B cell (primary cell): Measurements from ENCODE around the gene MID2. TPM values are rescaled to one million over a fixed set of nuclear protein-coding genes. Genes with fewer than 3 reads are reported as not detected.

Experiments used
- ATAC-seq: fragments of 200-7000 bp; cut with Tn5 transposase; one replicate; pipeline ENCODE4 v1.10.0; 2021; ENCODE audit warnings: low read depth, mild to moderate bottlenecking, moderate number of reproducible peaks, moderate library complexity
- CTCF ChIA-PET: fragments of 350-600 bp; sonication (Branson Sonifier 250); formaldehyde crosslinking; loops from one replicate; lab custom pipeline; 2021; ENCODE audit warnings: antibody characterized with exemption, inconsistent platforms; lab: Charles Lee
- POLR2A ChIA-PET: fragments of 350-600 bp; sonication (Branson Sonifier 250); formaldehyde crosslinking; loops from one replicate; lab custom pipeline; 2021; ENCODE audit warnings: antibody characterized with exemption; lab: Charles Lee
- DNase-seq: peaks from one replicate; pipeline ENCODE4 v3.0.0; 2013
- H2AFZ ChIP-seq: 2 replicates; pipeline ENCODE4 v1.6.1; 2012; ENCODE audit warnings: mild to moderate bottlenecking, low read depth, low read length; ENCODE audit not compliant: insufficient read depth, poor library complexity, severe bottlenecking
- H3K27ac ChIP-seq, 2 donors: 1 replicate in 1 of 2; 2 replicates in 1 of 2; pipeline ENCODE4 v1.5.1; 2012 to 2013; ENCODE audit warnings: low read length in 2 of 2, mild to moderate bottlenecking in 2 of 2, moderate library complexity in 1 of 2
- H3K27me3 ChIP-seq, 4 experiments: fragments of 200-600 bp in 1 of 4; sonication (generic) in 1 of 4; replicated peaks in 1 of 4; 1 replicate in 2 of 4; 2 replicates in 2 of 4; pipeline versions ENCODE4 v1.6.1 to v1.7.0; 2013 to 2016; ENCODE audit warnings: low read length in 3 of 4, mild to moderate bottlenecking in 2 of 4, mixed read lengths in 1 of 4, moderate library complexity in 1 of 4; ENCODE audit not compliant: insufficient read depth in 4 of 4, control insufficient read depth in 3 of 4; ENCODE audit errors: control extremely low read depth in 1 of 4
- H3K36me3 ChIP-seq, 2 experiments: replicated peaks in 1 of 2; 1 replicate in 1 of 2; 2 replicates in 1 of 2; pipeline versions ENCODE4 v1.6.1 to v1.7.1; 2013; ENCODE audit warnings: low read length in 1 of 2; ENCODE audit not compliant: insufficient read depth in 2 of 2, control insufficient read depth in 1 of 2; ENCODE audit errors: control extremely low read depth in 1 of 2, extremely low read depth in 1 of 2
- H3K4me1 ChIP-seq, 2 donors: fragments of 200-600 bp in 1 of 2; sonication (generic) in 1 of 2; 1 replicate in 1 of 2; 2 replicates in 1 of 2; pipeline versions ENCODE4 v1.5.1 to v1.6.1; 2013 to 2017; ENCODE audit warnings: low read length in 2 of 2; ENCODE audit not compliant: control insufficient read depth in 2 of 2, insufficient read depth in 2 of 2
- H3K4me2 ChIP-seq: replicated peaks from 2 replicates; pipeline ENCODE3; 2012; ENCODE audit warnings: mild to moderate bottlenecking, low read depth, low read length; ENCODE audit not compliant: poor library complexity, severe bottlenecking
- H3K4me3 ChIP-seq, 5 experiments: fragments of 200-600 bp in 1 of 5; sonication (generic) in 1 of 5; 1 replicate in 3 of 5; 2 replicates in 2 of 5; pipeline versions ENCODE4 v1.5.1 to v1.7.0; 2011 to 2016; ENCODE audit warnings: low read length in 4 of 5, mild to moderate bottlenecking in 4 of 5, low read depth in 2 of 5, control low read depth in 1 of 5, moderate library complexity in 1 of 5; ENCODE audit not compliant: insufficient read depth in 1 of 5; ENCODE audit errors: control extremely low read depth in 1 of 5, extremely low read depth in 1 of 5
- H3K79me2 ChIP-seq: fragments of 200-600 bp; sonication (generic); one replicate; pipeline ENCODE4 v1.6.0; 2016; ENCODE audit warnings: low read length; ENCODE audit not compliant: control insufficient read depth, insufficient read depth
- H3K9ac ChIP-seq: fragments of 200-600 bp; sonication (generic); 2 replicates; pipeline ENCODE4 v1.6.1; 2017; ENCODE audit warnings: mild to moderate bottlenecking, low read length, moderate library complexity
- H3K9me3 ChIP-seq, 3 donors: one replicate each; pipeline versions ENCODE4 v1.6.1 to v1.7.1; 2013; ENCODE audit warnings: low read length in 2 of 3; ENCODE audit not compliant: control insufficient read depth in 2 of 3, insufficient read depth in 1 of 3; ENCODE audit errors: control extremely low read depth in 1 of 3
- H4K20me1 ChIP-seq: 2 replicates; pipeline ENCODE4 v1.6.0; 2012; ENCODE audit warnings: mild to moderate bottlenecking, low read length; ENCODE audit not compliant: insufficient read depth, control insufficient read depth, poor library complexity, severe bottlenecking
- H3K27ac Mint-ChIP-seq: one replicate; pipeline ENCODE4 v1.8.0; 2021; ENCODE audit warnings: mixed read lengths
- H3K27me3 Mint-ChIP-seq: one replicate; pipeline ENCODE4 v1.8.0; 2021; ENCODE audit warnings: mixed read lengths
- H3K4me1 Mint-ChIP-seq: one replicate; pipeline ENCODE4 v1.8.0; 2021; ENCODE audit warnings: mixed read lengths
- H3K4me3 Mint-ChIP-seq: one replicate; pipeline ENCODE4 v1.8.0; 2021; ENCODE audit warnings: mixed read lengths
- H3K9me3 Mint-ChIP-seq: one replicate; pipeline ENCODE4 v1.8.0; 2022; ENCODE audit warnings: mixed read lengths; ENCODE audit not compliant: insufficient read depth
- EZH2 ChIP-seq: IDR thresholded peaks from 2 replicates; pipeline ENCODE4 v1.6.1; 2012; ENCODE audit warnings: borderline replicate concordance, low read depth, mild to moderate bottlenecking, moderate library complexity, low read length; ENCODE audit not compliant: insufficient read depth, poor library complexity, severe bottlenecking
- WGBS: methylation state at CpG from one replicate; pipeline ENCODE4 v1.1.5; 2013; ENCODE audit warnings: missing lambda C conversion rate; ENCODE audit not compliant: insufficient coverage; 5-methylcytosine and 5-hydroxymethylcytosine counted together
- intact Hi-C: fragments of 100-400 bp; cut with micrococcal nuclease; formaldehyde crosslinking; loops from one replicate; pipeline ENCODE4 v1.10.0; 2022
- polyA plus RNA-seq: library from polyadenylated mRNA; depleted of rRNA; stranded (reverse); fragments of >200 nt; gene quantifications from 2 replicates; pipeline ENCODE4 v1.2.3, GENCODE V29; 2012
- total RNA-seq, 2 donors: library from RNA; stranded (reverse); fragments of 120-200 nt in 1 of 2; gene quantifications; 1 replicate in 1 of 2; 2 replicates in 1 of 2; pipeline versions ENCODE4 v1.2.3 to v1.2.4, GENCODE V29; 2013 to 2022
- TF ChIP-seq, protein P1 (sequence below): fragments of 200-600 bp; IDR thresholded peaks from one replicate; pipeline ENCODE4 v1.8.0; 2022; ENCODE audit warnings: antibody characterized with exemption, mild to moderate bottlenecking

Gene MID2
- total and polyA plus RNA-seq, 2 donors (not counting 1 experiment from before 2014, with no cell fraction given), result 1.7 to 5.8 TPM

DNA sequence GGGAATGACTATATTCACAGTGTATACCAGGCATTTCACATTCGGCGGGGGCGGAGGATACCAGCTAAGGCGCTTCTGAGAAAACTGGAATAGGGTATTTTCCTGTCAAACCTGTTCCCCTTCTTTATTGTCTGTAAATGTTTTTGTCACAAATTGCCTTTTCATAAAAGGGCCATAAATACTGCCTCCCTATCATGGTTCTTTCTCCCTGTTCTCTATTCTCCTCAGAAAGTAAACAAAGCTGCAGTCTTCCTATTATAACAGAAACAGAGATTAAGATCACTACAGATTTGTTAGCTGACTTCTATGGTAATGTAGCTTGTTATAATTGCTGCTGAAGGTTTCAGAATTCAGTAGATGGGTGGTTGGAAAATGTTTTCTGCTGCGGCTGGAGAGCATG is 32.2 kb downstream of the MID2 start:
- no peaks in the 10 kb centered on the region for H3K4me1 ChIP-seq
- no peak overlapping the region for H3K4me2 ChIP-seq
- no peaks in the 10 kb centered on the region for H3K79me2 ChIP-seq
- no peak overlapping the region for H3K27ac Mint-ChIP-seq
- H3K9ac ChIP-seq, result no peak overlapping the region
- H3K4me1 Mint-ChIP-seq, result no peaks in the 10 kb centered on the region
- no peak for ATAC-seq
- no peaks in the 10 kb centered on the region for H3K9me3 Mint-ChIP-seq
- TF ChIP-seq EZH2, result no peak
- TF ChIP-seq, protein P1, sequence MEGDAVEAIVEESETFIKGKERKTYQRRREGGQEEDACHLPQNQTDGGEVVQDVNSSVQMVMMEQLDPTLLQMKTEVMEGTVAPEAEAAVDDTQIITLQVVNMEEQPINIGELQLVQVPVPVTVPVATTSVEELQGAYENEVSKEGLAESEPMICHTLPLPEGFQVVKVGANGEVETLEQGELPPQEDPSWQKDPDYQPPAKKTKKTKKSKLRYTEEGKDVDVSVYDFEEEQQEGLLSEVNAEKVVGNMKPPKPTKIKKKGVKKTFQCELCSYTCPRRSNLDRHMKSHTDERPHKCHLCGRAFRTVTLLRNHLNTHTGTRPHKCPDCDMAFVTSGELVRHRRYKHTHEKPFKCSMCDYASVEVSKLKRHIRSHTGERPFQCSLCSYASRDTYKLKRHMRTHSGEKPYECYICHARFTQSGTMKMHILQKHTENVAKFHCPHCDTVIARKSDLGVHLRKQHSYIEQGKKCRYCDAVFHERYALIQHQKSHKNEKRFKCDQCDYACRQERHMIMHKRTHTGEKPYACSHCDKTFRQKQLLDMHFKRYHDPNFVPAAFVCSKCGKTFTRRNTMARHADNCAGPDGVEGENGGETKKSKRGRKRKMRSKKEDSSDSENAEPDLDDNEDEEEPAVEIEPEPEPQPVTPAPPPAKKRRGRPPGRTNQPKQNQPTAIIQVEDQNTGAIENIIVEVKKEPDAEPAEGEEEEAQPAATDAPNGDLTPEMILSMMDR, result no peak
- H3K36me3 ChIP-seq, result no peaks in the 10 kb centered on the region
- POLR2A ChIA-PET, result no interaction called here
- intact Hi-C loops, result no loop called here
- WGBS, result no CpG with 5 or more reads among the region's 5 CpGs
- H3K4me3 Mint-ChIP-seq, result no peak overlapping the region
- H3K27me3 Mint-ChIP-seq, result no peaks in the 10 kb centered on the region
- no peak overlapping the region for H3K27ac ChIP-seq
- no peaks in the 10 kb centered on the region for H3K9me3 ChIP-seq
- H3K27me3 ChIP-seq, result no peaks in the 10 kb centered on the region
- CTCF ChIA-PET, result no interaction called here
- no peak overlapping the region for H2AFZ ChIP-seq
- no peak for DNase-seq
- H4K20me1 ChIP-seq, result no peaks in the 10 kb centered on the region
- H3K4me3 ChIP-seq, result no peak overlapping the region

DNA sequence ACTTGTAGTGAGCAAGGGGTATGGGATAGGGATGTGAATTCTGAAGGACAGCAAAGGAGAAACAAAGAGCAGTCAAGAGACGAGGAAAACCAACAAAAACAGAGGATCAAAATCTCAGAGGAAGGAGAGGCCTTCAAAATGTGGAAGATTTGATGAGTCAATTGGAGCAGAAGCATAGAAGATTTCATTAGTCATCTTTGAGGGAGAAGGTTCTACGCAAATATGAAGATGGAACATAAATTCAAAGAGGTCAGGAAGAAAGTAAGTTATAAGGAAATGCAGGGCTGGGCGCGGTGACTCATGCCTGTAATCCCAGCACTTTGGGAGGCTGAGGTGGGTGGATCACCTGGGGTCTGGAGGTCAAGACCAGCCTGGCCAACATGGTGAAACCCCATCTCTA is 35.4 kb downstream of the MID2 start:
- ATAC-seq, result no peak
- Histone ChIP-seq H4K20me1 (no peaks in the 10 kb centered on the region), H3K36me3 (no peaks in the 10 kb centered on the region), H2AFZ (no peak overlapping the region), H3K9ac (no peak overlapping the region), H3K4me2 (no peak overlapping the region), H3K4me3 (no peak overlapping the region), H3K27me3 (no peaks in the 10 kb centered on the region), H3K9me3 (no peaks in the 10 kb centered on the region), H3K27ac (no peak overlapping the region), H3K4me1 (no peaks in the 10 kb centered on the region), H3K79me2 (no peaks in the 10 kb centered on the region)
- H3K27me3 Mint-ChIP-seq, result peaks cover 4% of the 10 kb centered on the region
- DNase-seq, result no peak
- H3K4me1 Mint-ChIP-seq, result no peaks in the 10 kb centered on the region
- no peak overlapping the region for H3K4me3 Mint-ChIP-seq
- no peak for TF ChIP-seq EZH2
- TF ChIP-seq, protein P1, result no peak
- CTCF ChIA-PET, result no interaction called here
- WGBS, result 100% methylated on average over 1 of the region's 4 CpGs
- no peaks in the 10 kb centered on the region for H3K9me3 Mint-ChIP-seq
- intact Hi-C loops, result no loop called here
- POLR2A ChIA-PET, result no interaction called here
- H3K27ac Mint-ChIP-seq, result no peak overlapping the region
